ENCODE data around the gene APOH. TPM values are rescaled to one million over a fixed set of nuclear protein-coding genes. Genes with fewer than 3 reads are reported as not detected.
"Not testable (repeated sequence)": the region's sequence is repeated elsewhere in the genome, so short reads cannot be mapped to it uniquely, and the experiment has no call there.

The APOH gene, protein sequence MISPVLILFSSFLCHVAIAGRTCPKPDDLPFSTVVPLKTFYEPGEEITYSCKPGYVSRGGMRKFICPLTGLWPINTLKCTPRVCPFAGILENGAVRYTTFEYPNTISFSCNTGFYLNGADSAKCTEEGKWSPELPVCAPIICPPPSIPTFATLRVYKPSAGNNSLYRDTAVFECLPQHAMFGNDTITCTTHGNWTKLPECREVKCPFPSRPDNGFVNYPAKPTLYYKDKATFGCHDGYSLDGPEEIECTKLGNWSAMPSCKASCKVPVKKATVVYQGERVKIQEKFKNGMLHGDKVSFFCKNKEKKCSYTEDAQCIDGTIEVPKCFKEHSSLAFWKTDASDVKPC
- polyA plus RNA-seq (2012; ENCODE audit: insufficient read depth, insufficient read length): not detected

DNA sequence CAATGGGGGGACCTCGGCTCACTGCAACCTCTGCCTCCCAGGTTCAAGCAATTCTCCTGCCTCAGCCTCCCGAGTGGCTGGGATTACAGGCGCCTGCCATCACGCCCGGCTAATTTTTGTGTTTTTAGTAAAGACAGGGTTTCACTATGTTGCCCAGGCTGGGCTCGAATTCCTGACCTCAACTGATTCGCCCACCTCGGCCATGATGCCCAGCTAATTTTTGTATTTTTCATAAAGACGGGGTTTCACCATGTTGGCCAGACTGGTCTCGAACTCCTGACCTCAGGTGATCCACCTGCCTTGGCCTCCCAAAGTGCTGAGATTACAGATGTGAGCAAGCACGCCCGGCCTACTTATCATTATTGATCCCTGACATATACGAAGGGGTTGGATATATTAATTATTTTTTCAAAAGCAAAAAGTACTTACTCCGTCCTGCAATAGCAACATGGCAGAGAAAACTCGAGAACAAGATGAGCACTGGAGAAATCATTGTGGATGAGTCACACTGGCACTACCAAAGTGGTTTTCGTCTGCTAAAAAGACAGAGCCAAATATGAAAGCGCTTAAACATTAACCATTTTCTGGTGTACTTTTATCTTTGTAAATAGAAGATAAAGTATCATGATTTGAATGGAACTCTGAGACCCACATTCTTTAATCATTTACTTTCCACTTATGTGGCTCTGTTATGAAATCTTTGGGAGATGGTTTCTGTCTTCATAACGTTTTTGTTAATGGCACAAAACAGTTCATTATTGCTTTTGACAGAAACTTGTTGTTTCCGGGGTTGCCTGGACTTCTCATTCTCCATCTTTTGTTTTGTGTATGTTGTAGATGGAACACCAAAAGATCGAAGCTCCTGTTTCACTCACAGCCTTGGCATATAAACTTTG is at the start of gene APOH:
Gene APOH (minus strand): TSS at position 529 of the 896 bp plus-strand sequence. CDS start 36 bp downstream, at position 493.
- DNase-seq (ENCODE audit: low read depth, low spot score): no peak

DNA sequence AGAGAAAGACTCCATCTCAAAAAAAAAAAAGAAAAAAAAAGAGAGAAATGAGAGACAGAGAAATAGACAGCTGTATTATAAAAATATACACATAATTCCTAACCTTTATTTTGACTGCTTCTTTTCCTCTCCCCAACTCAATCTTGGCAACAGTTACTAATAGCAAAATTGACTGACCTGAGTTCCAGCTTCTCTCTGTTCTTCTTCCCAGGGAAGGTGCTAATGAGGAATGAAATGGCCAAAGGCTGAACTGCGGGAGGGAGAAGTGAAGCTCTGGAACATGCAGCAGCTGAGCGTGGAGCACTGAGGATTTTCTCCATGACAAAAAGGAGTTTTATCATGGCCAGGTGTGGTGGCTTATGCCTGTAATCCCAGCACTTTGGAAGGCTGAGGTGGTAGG is 48.0 kb upstream of the APOH start:
- DNase-seq (ENCODE audit: low read depth, low spot score): no peak

More for the DNA sequence above, at the start of gene APOH:
- H3K4me3 ChIP-seq (ENCODE audit: low read length): no peak within 1 kb of the TSS

DNA sequence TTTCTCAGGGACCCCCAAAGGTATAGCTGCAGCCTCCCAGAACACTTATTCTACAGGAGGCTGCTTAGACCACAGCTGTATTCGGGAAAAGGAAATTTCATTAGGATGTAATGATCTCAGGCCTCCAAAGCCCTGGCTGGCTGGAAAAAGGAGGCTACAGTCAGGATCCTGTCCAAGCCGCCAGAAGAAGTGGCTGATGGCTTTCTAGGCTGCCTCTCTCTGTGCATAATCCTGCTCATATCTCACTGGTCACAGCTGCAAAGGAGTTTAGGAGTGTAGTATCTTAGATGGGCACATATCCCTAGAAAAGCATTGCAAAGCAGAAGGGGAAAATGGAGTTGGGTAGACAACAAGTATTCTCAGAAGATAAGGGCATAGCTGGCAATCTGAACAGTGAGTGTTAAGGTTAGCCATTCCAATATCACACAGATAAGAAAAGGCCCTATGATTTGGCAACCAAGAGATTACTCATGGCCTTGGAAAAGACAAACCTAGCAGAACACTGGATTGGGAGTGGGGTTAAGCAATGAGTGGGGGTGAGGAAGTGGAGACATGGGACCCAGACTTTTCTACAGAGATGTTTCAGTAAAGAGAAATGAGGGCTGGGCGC is 47.2 kb upstream of the APOH start:
- no peak for DNase-seq (ENCODE audit: low read depth, low spot score)
- H3K4me3 ChIP-seq (ENCODE audit: low read length): no peak overlapping the region

More for the DNA sequence above, 48.0 kb upstream of the APOH start:
- H3K4me3 ChIP-seq (ENCODE audit: low read length): no peak overlapping the region

DNA sequence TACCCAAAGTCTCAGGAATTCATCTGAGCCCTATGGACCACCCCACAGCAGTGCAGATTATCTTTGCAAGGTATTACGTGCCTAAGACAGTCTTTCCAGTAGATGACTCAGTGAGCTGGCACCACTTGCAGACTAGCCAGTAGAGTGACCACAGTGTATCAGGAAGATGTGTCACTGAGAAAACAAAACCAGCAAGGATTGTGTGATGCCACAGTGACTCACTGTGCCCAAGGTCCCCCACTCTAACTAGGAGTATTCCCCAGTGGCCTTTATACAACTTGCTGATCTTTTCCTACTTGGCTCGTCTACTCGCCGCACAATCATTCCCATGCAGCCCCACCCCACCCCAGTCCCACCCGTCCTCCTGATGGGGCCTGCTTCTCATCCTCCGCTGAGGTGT is 46.4 kb upstream of the APOH start:
- no peak overlapping the region for H3K4me3 ChIP-seq (ENCODE audit: low read length)
- DNase-seq (ENCODE audit: low read depth, low spot score): no peak

DNA sequence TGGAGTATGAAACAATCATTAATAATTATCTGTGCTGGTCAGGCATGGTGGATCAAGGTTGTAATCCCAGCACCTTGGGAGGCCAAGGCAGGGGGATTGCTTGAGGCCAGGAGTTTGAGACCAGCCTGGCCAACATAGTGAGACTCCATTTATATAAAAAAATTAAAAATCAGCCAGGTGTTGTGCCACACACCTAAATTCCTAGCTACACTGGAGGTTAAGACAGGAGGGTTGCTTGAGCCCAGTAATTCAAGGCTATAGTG is 44.3 kb upstream of the APOH start:
- DNase-seq (ENCODE audit: low read depth, low spot score): no peak
- H3K4me3 ChIP-seq (ENCODE audit: low read length): no peak overlapping the region

DNA sequence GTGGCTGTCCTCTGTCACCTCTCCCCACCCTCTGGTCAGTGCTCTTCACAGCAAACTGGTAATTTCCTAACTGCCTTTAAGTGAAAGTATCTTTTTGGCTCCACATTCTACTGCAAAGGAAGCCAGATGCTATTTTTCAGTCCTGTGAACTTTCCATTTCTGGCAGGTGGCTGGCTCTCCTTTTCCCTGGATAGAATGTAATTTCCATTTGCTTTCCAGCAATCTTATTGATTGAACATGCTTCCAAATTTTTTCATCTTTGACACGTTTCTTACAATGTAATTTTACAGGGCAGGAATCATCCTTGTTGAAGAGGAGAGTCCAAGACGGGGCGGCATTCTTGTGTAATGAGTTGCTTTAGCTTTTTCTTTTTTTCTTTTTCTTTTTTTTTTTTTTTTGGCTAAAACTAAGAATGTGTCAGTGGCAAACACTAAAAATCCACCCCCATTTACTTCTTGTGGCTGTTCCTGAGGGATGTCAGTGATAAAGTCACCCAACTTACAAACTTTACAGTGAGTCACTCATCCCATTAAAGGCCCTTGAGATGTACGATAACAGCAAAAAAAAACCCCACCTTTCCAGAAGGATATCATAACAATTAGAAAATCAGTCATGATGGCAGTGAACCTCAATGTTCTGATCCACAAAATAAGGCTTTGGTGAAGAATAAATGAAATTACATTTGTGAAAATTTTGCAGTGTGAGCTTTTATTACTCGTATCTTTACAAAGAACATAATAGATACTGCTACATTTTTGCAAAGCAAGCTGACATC is 43.8 kb upstream of the APOH start:
- no peak overlapping the region for H3K4me3 ChIP-seq (ENCODE audit: low read length)

DNA sequence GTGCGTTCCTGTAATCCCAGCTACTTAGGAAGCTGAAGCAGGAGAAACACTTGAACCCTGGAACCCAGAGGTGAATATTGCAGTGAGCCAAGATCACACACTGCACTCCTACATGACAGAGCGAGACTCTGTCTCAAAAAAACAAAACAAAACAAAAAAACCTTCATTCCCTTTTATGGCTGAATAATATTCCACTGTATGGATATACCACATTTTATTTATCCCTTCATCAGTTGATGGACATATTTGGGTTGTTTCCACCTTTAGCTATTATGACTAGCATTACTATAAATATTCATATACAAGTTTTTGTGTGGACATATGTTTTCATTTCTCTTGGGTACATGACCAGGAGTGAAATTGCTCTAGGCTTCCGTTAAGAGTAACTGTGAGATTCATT is 42.3 kb upstream of the APOH start:
- DNase-seq (ENCODE audit: low read depth, low spot score): no peak

More for the DNA sequence above, 43.8 kb upstream of the APOH start:
- no peak for DNase-seq (ENCODE audit: low read depth, low spot score)

DNA sequence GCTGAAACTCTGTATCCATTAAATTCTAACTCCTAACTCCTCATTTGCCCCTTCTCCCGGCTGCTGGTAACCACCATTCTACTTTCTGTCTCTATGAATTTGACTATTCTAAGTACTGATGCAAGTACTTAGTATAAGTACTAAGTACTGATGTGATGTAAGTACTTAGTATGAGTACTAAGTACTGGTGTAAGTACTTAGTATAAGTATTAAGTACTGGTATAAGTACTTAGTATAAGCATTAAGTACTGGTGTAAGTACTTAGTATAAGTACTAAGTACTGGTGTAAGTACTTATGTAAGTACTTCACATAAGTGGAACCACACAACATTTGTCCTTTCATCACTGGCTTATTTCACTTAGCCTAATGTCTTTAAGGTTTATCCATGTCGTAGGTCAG is 40.9 kb upstream of the APOH start:
- no peak for DNase-seq (ENCODE audit: low read depth, low spot score)
- no peak overlapping the region for H3K4me3 ChIP-seq (ENCODE audit: low read length)

More for the DNA sequence above, 42.3 kb upstream of the APOH start:
- no peak overlapping the region for H3K4me3 ChIP-seq (ENCODE audit: low read length)

DNA sequence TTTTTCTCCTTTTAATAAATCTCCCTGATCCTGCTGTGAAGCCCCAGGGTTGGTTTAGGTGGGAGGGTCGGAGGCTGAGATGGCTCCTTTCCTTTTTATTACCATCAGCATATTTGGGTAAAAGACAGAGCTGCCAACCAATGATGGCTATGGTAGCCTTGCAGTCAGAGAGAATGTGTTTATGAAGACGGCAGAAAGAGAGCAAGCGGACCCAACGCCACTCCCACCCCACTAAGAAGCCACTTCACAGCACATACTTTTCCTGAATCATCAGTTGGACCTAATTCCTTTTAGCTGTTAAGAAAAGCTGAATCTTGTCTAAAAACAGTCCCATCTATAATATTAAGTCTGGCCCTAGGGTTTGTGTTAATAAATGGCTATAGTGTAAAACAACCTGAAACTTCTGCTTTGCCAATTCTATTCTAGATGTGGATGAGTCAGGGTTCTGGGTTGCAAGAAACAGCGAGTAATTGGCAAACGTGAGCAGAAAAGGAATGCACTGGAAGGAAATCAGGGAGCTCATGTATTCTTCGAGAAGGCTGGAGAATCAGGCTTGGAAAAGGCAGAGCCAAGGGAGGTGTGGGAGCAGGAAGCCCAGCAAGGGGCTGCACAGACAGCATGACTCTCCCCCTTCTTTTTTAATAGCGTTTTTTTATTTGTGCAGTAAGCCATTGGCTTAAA is 39.2 kb upstream of the APOH start:
- H3K4me3 ChIP-seq (ENCODE audit: low read length): no peak overlapping the region
- DNase-seq (ENCODE audit: low read depth, low spot score): no peak

DNA sequence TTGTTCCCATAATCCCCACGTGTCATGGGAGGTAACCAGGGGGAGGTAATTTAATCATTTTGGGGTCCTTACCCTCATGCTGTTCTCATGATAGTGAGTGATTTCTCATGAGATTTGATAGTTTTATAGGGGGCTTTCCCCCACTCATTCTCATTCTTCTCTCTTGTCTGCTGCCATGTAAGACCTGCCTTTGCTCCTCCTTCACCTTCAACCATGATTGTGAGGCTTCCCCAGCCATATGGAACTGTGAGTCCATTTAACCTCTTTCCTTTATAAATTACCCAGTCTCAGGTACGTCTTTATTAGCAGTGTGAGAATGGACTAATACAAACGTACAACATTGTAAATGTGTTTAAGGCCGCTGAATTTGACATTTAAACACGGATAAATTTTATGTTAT is 35.5 kb upstream of the APOH start:
- H3K4me3 ChIP-seq (ENCODE audit: low read length): no peak overlapping the region
- DNase-seq (ENCODE audit: low read depth, low spot score): no peak

DNA sequence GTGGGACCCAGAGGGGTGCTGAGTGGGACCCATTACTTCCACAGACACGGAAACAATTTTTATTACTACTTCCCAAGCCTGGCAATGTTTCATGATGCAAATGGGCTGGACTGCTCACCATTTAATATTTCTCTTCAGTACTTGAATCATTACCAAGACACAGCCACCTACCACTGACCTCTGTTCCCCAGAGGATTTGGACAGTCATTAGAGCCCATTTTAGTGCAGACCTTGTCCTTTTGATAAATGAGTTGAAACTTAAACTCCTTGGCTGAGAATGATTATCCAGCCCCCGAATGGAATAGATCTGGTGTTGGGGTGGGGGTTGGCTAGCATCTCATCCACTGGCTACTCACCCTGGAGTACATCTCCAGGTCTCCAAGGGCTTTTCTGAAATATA is 33.6 kb upstream of the APOH start:
- DNase-seq (ENCODE audit: low read depth, low spot score): no peak
- H3K4me3 ChIP-seq (ENCODE audit: low read length): no peak overlapping the region

DNA sequence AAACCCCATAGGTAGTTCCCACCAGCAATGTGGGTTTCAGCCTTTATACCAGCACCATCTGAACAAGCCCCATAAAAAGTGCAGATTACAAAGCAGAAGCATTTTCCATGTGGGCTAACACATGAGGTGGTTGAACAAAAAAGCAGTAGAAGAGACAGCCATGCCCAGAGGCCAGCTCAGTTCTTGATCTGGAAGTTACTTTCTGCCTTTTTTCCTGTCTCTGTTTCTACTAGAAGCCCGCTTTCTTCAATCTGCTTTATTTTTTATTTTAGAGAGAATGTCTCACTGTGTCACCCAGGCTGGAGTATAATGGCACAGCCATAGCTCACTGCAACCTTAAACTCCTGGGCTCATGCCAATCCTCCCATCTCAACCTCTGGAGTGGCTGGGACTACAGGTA is 31.5 kb upstream of the APOH start:
- H3K4me3 ChIP-seq (ENCODE audit: low read length): no peak overlapping the region
- DNase-seq (ENCODE audit: low read depth, low spot score): no peak

DNA sequence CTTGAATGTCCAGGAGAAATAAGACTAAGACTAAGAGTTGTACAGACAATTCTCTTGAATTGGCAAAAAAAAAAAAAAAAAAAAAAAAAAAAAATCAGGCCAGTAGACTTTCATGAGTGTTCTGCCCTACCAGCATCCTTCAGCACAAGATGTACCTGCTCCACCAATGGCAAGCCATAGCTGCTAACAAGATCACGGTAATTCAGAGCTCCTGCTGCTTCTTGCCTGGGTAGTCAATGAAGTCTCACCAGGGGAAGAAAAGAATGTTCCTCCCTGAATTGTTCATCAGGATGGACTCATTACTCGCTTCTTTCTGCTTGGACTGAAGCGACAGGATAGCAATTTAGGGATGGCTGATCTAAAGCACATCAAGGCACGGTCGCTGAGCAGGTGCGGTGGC is 31.1 kb upstream of the APOH start:
- H3K4me3 ChIP-seq (ENCODE audit: low read length): no peak overlapping the region
- no peak for DNase-seq (ENCODE audit: low read depth, low spot score)

DNA sequence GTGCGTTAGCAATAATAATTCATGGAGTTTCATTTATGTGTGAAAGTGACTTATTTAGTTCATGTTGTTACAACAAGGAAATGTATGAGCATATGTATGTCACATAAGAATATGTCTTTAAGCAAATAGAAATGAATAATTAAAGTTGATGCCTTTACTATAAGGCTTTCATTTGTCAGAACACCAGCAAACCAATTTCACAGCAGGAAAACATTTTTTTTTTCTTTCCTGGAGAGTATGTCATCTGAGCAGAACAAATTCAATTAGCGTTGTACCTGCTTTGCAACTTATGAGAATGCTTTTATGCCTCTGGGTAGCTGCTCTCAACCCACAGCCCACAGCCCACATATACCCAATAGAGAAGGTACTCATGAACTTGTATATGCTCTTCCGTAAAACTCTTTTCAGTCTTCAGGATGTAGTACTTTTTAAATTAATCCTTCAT is 26.3 kb upstream of the APOH start:
- H3K4me3 ChIP-seq (ENCODE audit: low read length): no peak overlapping the region
- peak; percentile 56 for DNase-seq (ENCODE audit: low read depth, low spot score)

DNA sequence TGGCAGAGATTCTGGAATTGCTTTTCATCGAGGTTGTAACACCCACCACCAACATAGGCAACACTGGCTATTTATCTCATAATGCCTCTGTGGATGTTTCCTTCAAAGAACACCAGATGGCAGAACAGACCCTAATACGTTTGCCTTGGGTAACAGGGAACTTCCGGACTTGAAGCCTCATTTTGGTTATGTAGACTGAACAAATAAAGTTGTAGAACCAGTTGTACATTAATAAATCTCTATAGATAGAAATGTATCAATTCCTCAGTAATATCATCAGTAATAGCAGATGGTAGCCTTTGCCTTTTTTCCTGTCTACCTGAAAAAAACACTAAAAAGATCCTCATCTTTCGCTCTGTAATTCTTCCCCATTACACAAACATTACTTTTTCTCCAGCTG is 25.9 kb upstream of the APOH start:
- DNase-seq (ENCODE audit: low read depth, low spot score): peak; percentile 85
- no peak overlapping the region for H3K4me3 ChIP-seq (ENCODE audit: low read length)

DNA sequence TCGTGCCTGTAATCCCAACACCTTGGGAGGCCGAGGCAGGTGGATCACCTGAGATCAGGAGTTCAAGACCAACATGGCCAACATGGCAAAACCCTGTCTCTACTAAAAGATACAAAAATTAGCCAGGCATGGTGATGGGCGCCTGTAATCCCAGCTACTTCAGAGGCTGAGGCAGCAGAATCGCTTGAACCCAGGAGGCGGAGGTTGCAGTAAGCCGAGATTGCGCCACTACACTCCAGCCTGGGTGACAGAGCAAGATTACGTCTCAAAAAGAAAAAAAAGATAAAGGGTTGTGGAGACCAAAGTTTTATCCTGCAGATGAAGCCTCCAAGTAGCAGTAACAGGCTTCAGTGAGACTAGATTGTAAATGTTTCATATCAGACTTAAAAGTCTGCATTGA is 24.2 kb upstream of the APOH start:
- not testable (repeated sequence) for DNase-seq (ENCODE audit: low read depth, low spot score); H3K4me3 ChIP-seq (ENCODE audit: low read length)

DNA sequence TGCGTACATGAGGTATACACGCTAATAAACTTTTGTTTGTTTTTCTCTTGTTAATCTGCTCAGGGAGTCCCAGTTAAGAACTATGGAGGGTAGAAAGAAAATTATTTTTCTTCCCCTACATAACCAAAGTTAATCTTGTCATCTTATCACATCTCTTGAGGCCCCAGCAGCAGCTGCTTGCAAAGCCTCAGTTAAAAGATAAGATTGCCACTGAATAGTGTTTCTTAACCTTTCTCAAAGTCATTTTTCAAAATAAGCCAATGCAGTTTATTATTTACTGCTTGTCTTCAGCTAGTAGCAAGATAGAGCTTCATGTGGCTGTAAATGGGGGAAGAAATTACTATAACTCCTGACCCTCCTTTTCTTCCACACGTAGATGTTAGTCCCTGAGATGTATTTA is 21.5 kb upstream of the APOH start:
- no peak overlapping the region for H3K4me3 ChIP-seq (ENCODE audit: low read length)
- no peak for DNase-seq (ENCODE audit: low read depth, low spot score)

DNA sequence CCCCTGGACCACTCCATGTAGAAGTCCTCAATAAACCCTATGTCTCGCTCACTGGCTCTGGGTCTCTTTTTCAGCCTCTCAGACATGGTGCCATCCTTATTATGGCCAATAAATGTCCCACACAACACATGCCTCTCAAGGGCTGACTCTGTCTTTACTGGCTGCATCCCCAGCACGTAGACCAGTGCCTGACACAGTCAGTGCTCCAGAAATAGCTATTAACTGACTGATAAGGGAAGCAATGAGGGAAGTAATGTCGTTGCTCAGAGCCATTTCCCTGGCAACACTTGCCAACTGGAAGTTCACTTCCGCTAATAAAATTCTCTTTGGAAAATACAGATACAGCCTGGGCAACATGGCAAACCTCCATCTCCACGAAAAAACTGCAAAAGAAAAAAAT is 19.1 kb upstream of the APOH start:
- no peak overlapping the region for H3K4me3 ChIP-seq (ENCODE audit: low read length)
- no peak for DNase-seq (ENCODE audit: low read depth, low spot score)

DNA sequence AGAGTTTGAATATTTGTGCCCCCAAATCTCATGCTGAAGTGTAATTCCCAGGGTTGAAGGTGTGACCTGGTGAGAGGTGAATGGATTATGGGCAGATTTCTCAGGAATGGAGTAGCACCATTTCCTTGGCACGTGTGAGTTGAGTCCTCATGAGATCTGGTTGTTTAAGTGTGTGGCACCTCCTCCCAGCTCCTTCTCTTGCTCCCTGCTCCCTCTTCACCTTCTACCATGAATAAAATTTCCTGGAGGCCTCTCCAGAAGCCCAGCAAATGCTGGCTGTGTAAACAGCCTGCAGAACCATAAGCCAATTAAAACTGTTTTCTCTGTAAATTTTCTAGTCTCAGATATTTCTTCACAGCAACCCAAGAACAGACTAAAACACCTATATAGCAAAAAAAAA is 12.6 kb upstream of the APOH start:
- no peak overlapping the region for H3K4me3 ChIP-seq (ENCODE audit: low read length)
- no peak for DNase-seq (ENCODE audit: low read depth, low spot score)
